ENCODE data around the gene DRC3. TPM values are rescaled to one million over a fixed set of nuclear protein-coding genes. Genes with fewer than 3 reads are reported as not detected.
"Not testable (repeated sequence)": the region's sequence is repeated elsewhere in the genome, so short reads cannot be mapped to it uniquely, and the experiment has no call there.

DRC3 gene
- polyA plus RNA-seq, 3 donors from 2014 or later, result 0.52 to 2.1 TPM; not detected in 1

DNA sequence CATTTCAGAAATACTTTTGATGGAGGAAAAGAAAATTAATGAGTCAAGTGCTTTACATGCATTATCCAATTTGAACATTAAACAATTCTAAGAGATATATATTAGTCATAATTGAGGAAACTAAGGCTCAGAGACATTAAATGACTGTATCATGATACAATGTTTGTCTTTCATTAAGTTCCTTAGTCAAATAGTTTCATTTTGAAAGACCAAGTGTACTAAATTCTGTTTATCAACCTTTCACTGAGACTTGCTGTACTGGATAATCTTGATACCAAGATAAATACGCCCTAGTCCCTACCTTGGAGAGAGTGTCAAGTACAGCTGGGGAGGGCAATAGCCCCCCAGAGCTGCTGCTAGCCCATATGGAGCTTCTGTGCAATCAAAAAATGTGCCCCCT is 24.7 kb upstream of the DRC3 start:
- Mint-ChIP-seq H3K9me3 (no peaks in the 10 kb centered on the region), H3K36me3 (no peaks in the 10 kb centered on the region), H3K27ac (no peak overlapping the region), H3K27me3 (ENCODE audit: low read depth in 3 of 3) (peaks cover 0 to 2% (median 0%) of the 10 kb centered on the region in 3 donors), H3K4me3 (no peak overlapping the region), H3K4me1 (peaks cover 0 to 10% of the 10 kb centered on the region in 2 donors)
- no peak for DNase-seq

DNA sequence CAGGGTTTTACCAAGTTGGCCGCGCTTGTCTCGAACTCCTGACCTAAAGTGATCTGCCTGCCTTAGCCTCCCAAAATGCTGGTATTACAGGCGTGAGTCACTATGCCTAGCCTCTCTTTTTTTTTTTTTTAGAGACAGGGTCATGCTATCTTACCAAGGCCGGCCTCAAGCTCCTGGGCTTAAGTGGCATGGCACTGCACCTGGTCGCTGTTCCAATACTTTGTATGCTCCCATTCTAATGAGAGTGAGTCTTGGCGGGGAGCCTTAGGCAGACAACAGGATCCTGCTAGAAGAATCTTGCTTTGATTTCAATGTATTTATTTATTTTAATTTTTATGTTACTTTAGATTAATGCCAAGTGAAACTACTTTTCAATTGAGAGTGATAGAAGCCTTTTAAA is 22.3 kb upstream of the DRC3 start:
- no peak overlapping the region for H3K27ac Mint-ChIP-seq
- no peak for DNase-seq
- no peak overlapping the region for H3K4me3 Mint-ChIP-seq
- H3K36me3 Mint-ChIP-seq, result peaks cover 0 to 3% (median 0%) of the 10 kb centered on the region in 3 donors
- peaks cover 1 to 4% of the 10 kb centered on the region in 2 donors for H3K4me1 Mint-ChIP-seq
- H3K9me3 Mint-ChIP-seq, result no peaks in the 10 kb centered on the region
- peaks cover 0 to 2% (median 0%) of the 10 kb centered on the region in 3 donors for H3K27me3 Mint-ChIP-seq (ENCODE audit: low read depth in 3 of 3)

DNA sequence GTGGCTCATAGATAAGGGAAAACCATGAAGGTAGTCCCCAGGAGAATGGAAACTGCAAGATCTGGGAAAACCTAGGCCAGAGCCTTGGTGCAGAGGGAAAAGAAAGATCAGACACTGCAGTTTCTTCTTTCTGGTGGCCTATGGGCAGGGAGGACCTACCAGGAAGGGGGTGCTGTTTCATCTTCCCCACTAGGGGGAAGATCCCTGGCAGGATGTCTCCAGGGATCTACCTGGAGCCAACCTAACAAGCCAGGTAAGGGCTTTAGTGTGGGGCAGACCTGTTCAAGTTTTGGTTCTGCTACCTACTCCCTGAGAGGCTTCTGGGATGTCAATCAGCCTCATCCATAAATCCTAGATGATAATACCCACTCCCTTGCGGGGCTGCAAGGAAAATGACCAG is 21.9 kb upstream of the DRC3 start:
- Mint-ChIP-seq H3K36me3 (peaks cover 0 to 6% (median 0%) of the 10 kb centered on the region in 3 donors), H3K27ac (no peak overlapping the region), H3K27me3 (ENCODE audit: low read depth in 3 of 3) (peaks cover 0 to 2% (median 0%) of the 10 kb centered on the region in 3 donors)

DNA sequence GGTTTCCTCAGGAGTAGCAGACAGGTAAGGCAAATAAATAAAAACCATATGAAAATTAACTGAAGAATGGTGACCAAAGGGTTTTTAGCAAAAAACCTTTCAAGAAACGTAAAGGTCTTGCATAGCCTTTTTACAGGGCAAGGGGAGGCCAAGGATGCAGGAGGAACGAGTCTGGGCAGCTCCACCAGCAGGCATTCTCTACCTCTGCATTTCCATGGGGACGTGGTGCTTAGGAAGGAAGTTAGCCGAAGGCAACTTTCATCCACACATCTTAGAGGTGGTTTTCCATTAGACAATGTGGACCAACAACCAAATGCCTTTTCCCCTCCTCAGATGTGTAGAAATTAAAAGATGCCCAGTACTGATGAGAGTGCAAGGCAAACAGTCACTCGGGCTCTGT is 21.1 kb upstream of the DRC3 start:
- H3K4me3 Mint-ChIP-seq, result no peak overlapping the region
- peaks cover 0 to 2% (median 0%) of the 10 kb centered on the region in 3 donors for H3K27me3 Mint-ChIP-seq (ENCODE audit: low read depth in 3 of 3)
- peak overlapping the region in 1 of 6 donors; percentile 14 for H3K27ac Mint-ChIP-seq
- peaks cover 6 to 10% of the 10 kb centered on the region in 2 donors for H3K4me1 Mint-ChIP-seq
- H3K9me3 Mint-ChIP-seq, result no peaks in the 10 kb centered on the region
- DNase-seq, result no peak
- H3K36me3 Mint-ChIP-seq, result peaks cover 0 to 9% (median 0%) of the 10 kb centered on the region in 3 donors

More for the DNA sequence above, 21.9 kb upstream of the DRC3 start:
- no peaks in the 10 kb centered on the region for H3K9me3 Mint-ChIP-seq
- DNase-seq, result no peak
- peaks cover 3 to 6% of the 10 kb centered on the region in 2 donors for H3K4me1 Mint-ChIP-seq
- no peak overlapping the region for H3K4me3 Mint-ChIP-seq

DNA sequence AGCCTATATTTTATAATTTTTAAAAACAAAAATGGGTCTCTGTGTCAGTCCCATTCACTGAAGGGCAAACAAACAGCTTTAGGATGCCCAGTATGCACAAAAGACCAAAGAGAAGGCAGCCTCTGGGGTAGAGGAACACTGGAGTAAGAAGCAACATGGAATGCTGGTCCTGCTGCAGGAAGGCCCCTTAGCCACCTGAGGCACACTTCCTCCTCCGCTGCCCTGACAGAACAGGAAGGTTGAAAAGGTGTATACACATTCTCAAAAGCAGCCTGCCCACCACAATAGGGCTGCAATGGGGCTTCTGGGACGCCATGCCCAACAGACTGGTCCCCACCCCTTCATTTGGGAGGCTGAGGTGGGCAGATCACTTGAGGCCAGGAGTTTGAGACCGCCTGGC is 20.0 kb upstream of the DRC3 start:
- Mint-ChIP-seq H3K4me1 (peaks cover 12 to 19% of the 10 kb centered on the region in 2 donors), H3K27me3 (ENCODE audit: low read depth in 3 of 3) (peaks cover 0 to 2% (median 2%) of the 10 kb centered on the region in 3 donors), H3K4me3 (no peak overlapping the region), H3K36me3 (peaks cover 0 to 9% (median 0%) of the 10 kb centered on the region in 3 donors), H3K27ac (no peak overlapping the region), H3K9me3 (no peaks in the 10 kb centered on the region)
- no peak for DNase-seq

DNA sequence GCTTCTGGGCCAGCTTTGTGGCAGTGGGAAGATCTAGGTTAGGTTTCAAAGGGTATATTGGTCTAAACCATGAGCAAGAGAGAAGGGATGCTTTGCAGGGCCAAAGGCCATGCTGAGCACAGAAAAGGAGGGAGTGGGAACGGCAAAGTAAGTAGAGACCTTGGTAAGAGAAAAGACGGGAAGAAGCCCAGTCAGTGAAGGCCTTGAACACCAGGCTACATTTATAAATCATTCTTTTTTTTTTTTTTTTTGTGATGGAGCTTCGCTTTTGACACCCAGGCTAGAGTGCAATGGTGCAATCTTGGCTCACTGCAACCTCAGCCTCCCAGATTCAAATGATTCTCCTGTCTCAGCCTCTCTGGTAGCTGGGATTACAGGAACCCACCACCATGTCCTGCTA is 18.6 kb upstream of the DRC3 start:
- peaks cover 0 to 9% (median 0%) of the 10 kb centered on the region in 3 donors for H3K36me3 Mint-ChIP-seq
- H3K9me3 Mint-ChIP-seq, result no peaks in the 10 kb centered on the region
- H3K27ac Mint-ChIP-seq, result peak overlapping the region in 1 of 6 donors; percentile 35
- peaks cover 0 to 2% (median 0%) of the 10 kb centered on the region in 3 donors for H3K27me3 Mint-ChIP-seq (ENCODE audit: low read depth in 3 of 3)
- DNase-seq, result no peak
- peaks cover 26 to 33% of the 10 kb centered on the region in 2 donors for H3K4me1 Mint-ChIP-seq
- no peak overlapping the region for H3K4me3 Mint-ChIP-seq

DNA sequence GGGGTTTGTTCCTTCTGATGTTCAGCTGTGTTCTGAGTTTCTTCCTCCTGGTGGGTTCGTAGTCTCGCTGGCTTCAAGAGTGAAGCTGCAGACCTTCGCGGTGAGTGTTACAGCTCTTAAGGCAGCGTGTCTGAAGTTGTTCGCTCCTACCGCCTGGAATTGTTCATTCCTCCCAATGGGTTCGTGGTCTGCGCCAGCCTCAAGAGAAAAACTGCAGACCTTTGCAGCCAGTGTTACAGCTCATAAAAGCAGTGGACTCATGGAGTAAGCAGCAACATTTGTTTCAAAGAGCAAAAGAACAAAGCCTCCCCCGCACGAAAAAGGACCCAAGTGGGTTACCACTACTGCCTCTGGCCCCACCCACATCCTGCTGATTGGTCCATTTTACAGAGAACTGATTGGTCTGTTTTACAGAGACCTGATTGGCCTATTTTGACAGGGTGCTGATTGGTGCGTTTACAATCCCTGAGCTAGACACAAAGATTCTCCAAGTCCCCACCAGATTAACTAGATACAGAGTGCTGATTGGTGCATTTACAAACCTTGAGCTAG is 16.8 kb upstream of the DRC3 start:
- H3K9me3 Mint-ChIP-seq; H3K4me3 Mint-ChIP-seq; H3K27me3 Mint-ChIP-seq (ENCODE audit: low read depth in 3 of 3); H3K36me3 Mint-ChIP-seq; DNase-seq: not testable (repeated sequence)
- Mint-ChIP-seq H3K27ac (peak overlapping the region in 4 of 6 donors; percentile 12 to 47 (median 28)), H3K4me1 (peaks cover 41 to 44% of the 10 kb centered on the region in 2 donors)

DNA sequence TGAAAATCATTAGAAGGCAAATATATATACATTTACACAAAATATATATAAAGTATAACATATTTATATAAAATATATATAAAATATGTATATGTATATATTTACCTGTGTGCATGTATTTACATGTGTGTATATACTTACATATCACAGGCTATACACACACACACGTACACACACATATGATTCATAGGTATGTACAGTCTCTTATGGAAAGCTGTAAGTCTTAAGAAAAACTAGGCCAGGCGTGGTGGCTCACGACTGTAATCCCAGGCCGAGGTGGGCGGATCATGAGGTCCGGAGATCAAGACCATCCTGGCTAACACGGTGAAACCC is 15.1 kb upstream of the DRC3 start:
- no peaks in the 10 kb centered on the region for H3K9me3 Mint-ChIP-seq
- H3K4me3 Mint-ChIP-seq, result peak overlapping the region; percentile 12 to 84 (median 46)
- peaks cover 0 to 9% (median 4%) of the 10 kb centered on the region in 3 donors for H3K36me3 Mint-ChIP-seq
- peaks cover 0 to 2% (median 0%) of the 10 kb centered on the region in 3 donors for H3K27me3 Mint-ChIP-seq (ENCODE audit: low read depth in 3 of 3)
- peak overlapping the region in 5 of 6 donors; percentile 77 to 98 (median 91) for H3K27ac Mint-ChIP-seq
- no peak for DNase-seq
- peaks cover 41 to 44% of the 10 kb centered on the region in 2 donors for H3K4me1 Mint-ChIP-seq

DNA sequence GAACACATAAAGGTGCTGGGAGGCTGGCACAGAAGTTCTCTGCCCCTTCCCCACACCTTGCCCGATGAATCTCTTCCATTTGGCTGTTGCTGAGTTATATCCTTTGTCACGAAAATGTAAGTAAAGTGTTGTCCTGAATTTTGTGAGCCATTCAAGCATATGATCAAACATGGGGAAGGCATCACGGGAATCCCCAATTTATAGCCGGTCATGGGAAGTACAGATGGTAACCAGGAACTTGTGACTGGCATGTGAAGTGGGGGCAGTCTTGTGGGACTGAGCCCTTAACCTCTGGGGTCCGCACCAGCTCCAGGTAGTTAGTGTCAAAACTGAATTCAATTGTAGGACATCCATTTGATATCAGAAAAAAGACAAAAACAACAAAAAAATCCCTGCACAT is 13.7 kb upstream of the DRC3 start:
- Mint-ChIP-seq H3K36me3 (peaks cover 0 to 9% (median 4%) of the 10 kb centered on the region in 3 donors), H3K27ac (peak overlapping the region; percentile 54 to 98 (median 90)), H3K27me3 (ENCODE audit: low read depth in 3 of 3) (peaks cover 0 to 2% (median 0%) of the 10 kb centered on the region in 3 donors), H3K4me3 (peak overlapping the region in 2 of 5 donors; percentile 44 to 84), H3K9me3 (no peaks in the 10 kb centered on the region), H3K4me1 (peaks cover 41 to 51% of the 10 kb centered on the region in 2 donors)
- DNase-seq, result no peak

DNA sequence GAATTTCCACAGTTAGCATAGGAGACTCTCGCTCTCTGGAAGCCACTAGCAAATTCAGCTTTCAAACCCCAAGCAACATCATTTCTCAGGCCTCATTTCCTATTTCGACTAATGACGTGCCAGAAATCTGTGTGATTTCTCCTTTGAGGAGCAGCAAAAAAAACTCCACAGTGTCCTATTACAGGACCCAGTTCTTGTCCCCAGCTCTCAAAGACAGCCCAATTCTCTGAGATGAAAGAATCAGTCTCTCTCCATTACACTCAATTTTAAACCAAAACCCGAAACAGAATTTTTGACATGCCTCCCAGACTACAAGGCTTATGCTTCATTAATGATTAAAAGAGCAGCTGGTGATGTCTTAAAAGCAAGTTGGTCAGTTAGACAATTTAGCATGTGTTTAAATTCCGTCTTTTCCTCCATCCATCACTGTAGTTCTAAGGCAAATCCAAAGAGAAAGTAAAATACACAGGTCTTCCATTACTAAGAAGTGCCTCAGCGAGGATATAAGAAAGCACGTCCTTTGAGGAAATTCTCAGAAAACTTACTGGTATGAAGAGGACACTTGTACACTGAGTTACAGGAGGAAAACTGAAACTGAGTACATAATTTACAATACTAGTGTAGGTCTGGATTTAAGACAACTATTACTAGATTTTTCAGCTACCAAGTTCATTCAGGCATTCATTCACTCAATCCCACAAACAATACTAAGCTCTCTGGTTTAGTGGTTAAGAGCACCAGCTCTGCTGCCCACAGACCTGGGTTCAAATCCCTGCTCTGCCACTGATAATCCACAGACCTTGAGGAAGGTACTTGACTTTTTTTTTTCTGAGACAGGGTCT is 12.9 kb upstream of the DRC3 start:
- Mint-ChIP-seq H3K4me1 (peaks cover 41 to 50% of the 10 kb centered on the region in 2 donors), H3K4me3 (peak overlapping the region in 4 of 5 donors; percentile 33 to 84 (median 55)), H3K9me3 (no peaks in the 10 kb centered on the region), H3K36me3 (peaks cover 0 to 9% (median 4%) of the 10 kb centered on the region in 3 donors), H3K27me3 (ENCODE audit: low read depth in 3 of 3) (peaks cover 0 to 2% (median 0%) of the 10 kb centered on the region in 3 donors), H3K27ac (peak overlapping the region; percentile 54 to 98 (median 90))
- DNase-seq, result no peak

DNA sequence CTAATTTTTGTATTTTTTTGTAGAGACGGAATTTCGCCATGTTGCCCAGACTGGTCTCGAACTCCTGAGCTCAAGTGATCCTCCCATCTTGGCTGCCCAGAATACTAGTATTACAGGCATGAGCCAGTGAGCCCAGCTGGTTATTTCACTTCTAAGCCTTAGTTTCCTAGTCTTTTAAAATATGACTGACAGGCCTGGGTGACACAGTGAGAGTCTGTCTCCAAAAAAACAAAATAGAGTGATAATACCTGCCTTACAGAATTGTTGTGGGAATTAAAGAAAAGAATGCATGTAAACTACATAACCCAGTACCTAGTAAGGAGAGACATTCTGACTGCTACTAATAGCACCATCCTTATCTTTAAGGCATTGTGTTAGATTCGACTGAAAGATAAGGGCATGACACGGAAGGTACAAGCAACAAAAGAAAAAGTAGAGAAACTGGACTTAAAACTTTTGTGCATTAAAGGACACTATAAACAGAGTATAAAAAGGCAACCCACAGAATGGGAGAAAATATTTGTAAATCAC is 12.1 kb upstream of the DRC3 start:
- H3K27ac Mint-ChIP-seq, result peak overlapping the region; percentile 54 to 98 (median 90)
- DNase-seq, result no peak
- peak overlapping the region in 1 of 5 donors; percentile 84 for H3K4me3 Mint-ChIP-seq
- H3K36me3 Mint-ChIP-seq, result peaks cover 0 to 5% (median 4%) of the 10 kb centered on the region in 3 donors
- no peaks in the 10 kb centered on the region for H3K9me3 Mint-ChIP-seq
- H3K27me3 Mint-ChIP-seq (ENCODE audit: low read depth in 3 of 3), result peaks cover 0 to 2% (median 0%) of the 10 kb centered on the region in 3 donors
- peaks cover 41 to 47% of the 10 kb centered on the region in 2 donors for H3K4me1 Mint-ChIP-seq

DNA sequence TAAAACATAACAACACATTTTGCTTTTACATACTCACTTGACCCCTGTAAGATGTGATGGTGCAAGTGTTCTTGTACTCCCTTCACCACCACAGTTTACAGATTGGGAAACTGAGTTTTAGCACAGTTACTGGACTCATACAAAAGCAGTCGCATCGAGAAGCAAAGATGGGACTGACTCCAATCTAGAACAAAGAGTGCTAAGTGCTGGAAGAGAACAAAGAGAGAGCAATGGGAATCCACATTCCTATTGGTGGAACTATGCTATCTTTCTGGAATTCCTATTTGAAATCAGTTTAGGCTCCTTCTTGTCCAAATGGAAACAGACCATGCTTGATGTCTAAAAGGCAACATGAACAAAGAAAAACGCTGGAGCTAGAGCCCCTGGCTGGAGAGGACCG is 9.6 kb upstream of the DRC3 start:
- Mint-ChIP-seq H3K27ac (no peak overlapping the region), H3K4me3 (no peak overlapping the region), H3K36me3 (peaks cover 0 to 4% (median 0%) of the 10 kb centered on the region in 3 donors), H3K9me3 (no peaks in the 10 kb centered on the region), H3K27me3 (ENCODE audit: low read depth in 3 of 3) (no peaks in the 10 kb centered on the region), H3K4me1 (peaks cover 32 to 34% of the 10 kb centered on the region in 2 donors)
- DNase-seq, result no peak

DNA sequence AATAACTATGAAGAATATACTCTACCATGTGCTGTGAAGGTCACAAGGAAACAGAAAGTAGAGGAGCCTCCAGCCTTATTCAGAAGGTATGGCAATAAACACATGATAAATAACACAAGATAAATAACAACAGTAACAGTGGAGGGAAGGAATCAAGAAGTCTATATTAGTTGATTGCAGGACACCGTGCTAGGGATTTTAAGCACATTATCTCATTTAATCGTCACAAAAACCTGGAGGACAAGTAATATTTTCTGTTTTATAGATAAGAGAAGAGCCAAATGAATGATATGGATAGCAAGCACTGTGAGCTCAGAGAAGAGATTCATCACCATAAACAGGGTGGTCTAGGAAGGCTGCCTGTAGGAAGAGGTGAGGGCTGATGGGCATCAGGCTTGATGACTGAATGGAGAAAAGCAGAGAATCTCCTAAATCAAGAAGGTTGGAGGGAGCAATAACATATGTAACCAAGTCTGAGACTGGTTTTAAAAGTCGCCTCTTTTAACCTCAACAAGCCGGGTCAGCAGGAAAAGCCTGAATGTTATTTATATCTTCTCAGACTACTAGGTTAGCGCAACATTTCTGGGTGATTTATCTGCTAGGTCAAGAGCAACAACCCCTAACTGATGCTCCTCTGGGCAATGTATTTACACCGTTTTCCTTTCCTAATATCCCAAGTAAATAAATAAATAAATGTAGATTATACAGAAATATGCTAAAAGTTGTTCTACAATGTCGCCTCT is 8.8 kb upstream of the DRC3 start:
- Mint-ChIP-seq H3K27me3 (ENCODE audit: low read depth in 3 of 3) (no peaks in the 10 kb centered on the region), H3K27ac (peak overlapping the region in 1 of 6 donors; percentile 13), H3K9me3 (no peaks in the 10 kb centered on the region), H3K4me1 (peaks cover 24 to 26% of the 10 kb centered on the region in 2 donors), H3K36me3 (peaks cover 0 to 4% (median 0%) of the 10 kb centered on the region in 3 donors), H3K4me3 (no peak overlapping the region)
- DNase-seq, result no peak

Measured in immature natural killer cell (primary cell).